IPS-20b (cell line): ENCODE results near the gene RBM26.

Experiments used
- H3K27ac ChIP-seq: one replicate; pipeline ENCODE4 v1.5.1; 2013; ENCODE audit warnings: low read length
- H3K27me3 ChIP-seq: 2 replicates; pipeline ENCODE4 v1.6.1; 2013; ENCODE audit warnings: mild to moderate bottlenecking, low read length, inconsistent platforms; ENCODE audit not compliant: insufficient read depth
- H3K36me3 ChIP-seq: 2 replicates; pipeline ENCODE4 v1.6.1; 2013; ENCODE audit warnings: low read depth, mild to moderate bottlenecking, inconsistent platforms, low read length, moderate library complexity; ENCODE audit not compliant: insufficient read depth
- H3K4me1 ChIP-seq: 2 replicates; pipeline ENCODE4 v1.6.1; 2013; ENCODE audit warnings: mild to moderate bottlenecking, control low read depth, inconsistent platforms, low read length, moderate library complexity; ENCODE audit not compliant: insufficient read depth
- H3K4me3 ChIP-seq: 2 replicates; pipeline ENCODE4 v1.5.1; 2013; ENCODE audit warnings: mild to moderate bottlenecking, low read length, inconsistent platforms
- H3K9ac ChIP-seq: 2 replicates; pipeline ENCODE4 v1.6.1; 2013; ENCODE audit warnings: low read depth, mild to moderate bottlenecking, inconsistent platforms, low read length, moderate library complexity
- H3K9me3 ChIP-seq: 2 replicates; pipeline ENCODE4 v1.6.1; 2013; ENCODE audit warnings: mild to moderate bottlenecking, low read depth, low read length, inconsistent platforms; ENCODE audit not compliant: insufficient read depth

RBM26 gene

GRCh38 chr13:79384022-79384610, 21.9 kb downstream of the RBM26 start:
- Histone ChIP-seq H3K9ac (no peak overlapping the region), H3K27ac (no peak overlapping the region), H3K4me3 (no peak overlapping the region), H3K4me1 (peaks cover 13% of the 10 kb centered on the region), H3K36me3 (peaks cover 4% of the 10 kb centered on the region; the same call in 1 of the 2 replicates), H3K27me3 (no peaks in the 10 kb centered on the region), H3K9me3 (no peaks in the 10 kb centered on the region)

- no peaks in the 10 kb centered on the region for H3K27me3 ChIP-seq
- peaks cover 16% of the 10 kb centered on the region for H3K36me3 ChIP-seq
- no peak overlapping the region for H3K27ac ChIP-seq
- H3K4me1 ChIP-seq: peaks cover 13% of the 10 kb centered on the region
- no peak overlapping the region for H3K9ac ChIP-seq
- H3K9me3 ChIP-seq: no peaks in the 10 kb centered on the region
- no peak overlapping the region for H3K4me3 ChIP-seq
These were observed 23.3 kb downstream of the RBM26 start for GRCh38 chr13:79382545-79383275.

GRCh38 chr13:79380997-79381396, 25.1 kb downstream of the RBM26 start:
- Histone ChIP-seq H3K4me3 (no peak overlapping the region), H3K27ac (no peak overlapping the region), H3K27me3 (no peaks in the 10 kb centered on the region), H3K9ac (no peak overlapping the region), H3K4me1 (peaks cover 13% of the 10 kb centered on the region), H3K36me3 (peaks cover 33% of the 10 kb centered on the region), H3K9me3 (no peaks in the 10 kb centered on the region)

GRCh38 chr13:79379274-79379673, 26.8 kb downstream of the RBM26 start:
- Histone ChIP-seq H3K4me1 (peaks cover 12% of the 10 kb centered on the region), H3K9ac (no peak overlapping the region), H3K36me3 (peaks cover 46% of the 10 kb centered on the region), H3K9me3 (no peaks in the 10 kb centered on the region), H3K27me3 (no peaks in the 10 kb centered on the region), H3K27ac (no peak overlapping the region), H3K4me3 (no peak overlapping the region)

GRCh38 chr13:79376843-79377242, 29.2 kb downstream of the RBM26 start:
- Histone ChIP-seq H3K9ac (no peak overlapping the region), H3K36me3 (peaks cover 60% of the 10 kb centered on the region), H3K4me3 (no peak overlapping the region), H3K4me1 (no peaks in the 10 kb centered on the region), H3K27me3 (no peaks in the 10 kb centered on the region), H3K27ac (no peak overlapping the region), H3K9me3 (no peaks in the 10 kb centered on the region)

- no peak overlapping the region for H3K4me3 ChIP-seq
- no peak overlapping the region for H3K9ac ChIP-seq
- peaks cover 79% of the 10 kb centered on the region for H3K36me3 ChIP-seq
- no peaks in the 10 kb centered on the region for H3K27me3 ChIP-seq
- no peak overlapping the region for H3K27ac ChIP-seq
- H3K4me1 ChIP-seq: no peaks in the 10 kb centered on the region
- no peaks in the 10 kb centered on the region for H3K9me3 ChIP-seq
These were observed 31.5 kb downstream of the RBM26 start for GRCh38 chr13:79374578-79374977.

- Histone ChIP-seq H3K36me3 (peaks cover 82% of the 10 kb centered on the region), H3K9ac (no peak overlapping the region)
These were observed 32.1 kb downstream of the RBM26 start for GRCh38 chr13:79373916-79374315.

GRCh38 chr13:79369226-79369625, 36.8 kb downstream of the RBM26 start:
- Histone ChIP-seq H3K27me3 (no peaks in the 10 kb centered on the region), H3K4me3 (no peak overlapping the region), H3K9me3 (no peaks in the 10 kb centered on the region), H3K4me1 (no peaks in the 10 kb centered on the region), H3K9ac (no peak overlapping the region), H3K36me3 (peaks cover 85% of the 10 kb centered on the region), H3K27ac (no peak overlapping the region)

More at GRCh38 chr13:79373916-79374315, 32.1 kb downstream of the RBM26 start:
- Histone ChIP-seq H3K27ac (no peak overlapping the region), H3K27me3 (no peaks in the 10 kb centered on the region), H3K4me1 (no peaks in the 10 kb centered on the region), H3K9me3 (no peaks in the 10 kb centered on the region), H3K4me3 (no peak overlapping the region)

GRCh38 chr13:79365981-79366380, 40.1 kb downstream of the RBM26 start:
- Histone ChIP-seq H3K4me3 (no peak overlapping the region), H3K9ac (no peak overlapping the region), H3K27me3 (no peaks in the 10 kb centered on the region), H3K36me3 (peaks cover 96% of the 10 kb centered on the region), H3K9me3 (no peaks in the 10 kb centered on the region), H3K27ac (no peak overlapping the region), H3K4me1 (no peaks in the 10 kb centered on the region)

- Histone ChIP-seq H3K9ac (no peak overlapping the region), H3K4me1 (no peaks in the 10 kb centered on the region), H3K9me3 (no peaks in the 10 kb centered on the region), H3K27ac (no peak overlapping the region), H3K36me3 (peaks cover 98% of the 10 kb centered on the region), H3K27me3 (no peaks in the 10 kb centered on the region), H3K4me3 (no peak overlapping the region)
These were observed 44.8 kb downstream of the RBM26 start for GRCh38 chr13:79361299-79361698.

- no peak overlapping the region for H3K27ac ChIP-seq
- H3K4me1 ChIP-seq: no peaks in the 10 kb centered on the region
- no peaks in the 10 kb centered on the region for H3K27me3 ChIP-seq
- H3K9me3 ChIP-seq: no peaks in the 10 kb centered on the region
- no peak overlapping the region for H3K9ac ChIP-seq
- H3K4me3 ChIP-seq: no peak overlapping the region
- H3K36me3 ChIP-seq: peaks cover 97% of the 10 kb centered on the region
These were observed 46.0 kb downstream of the RBM26 start for GRCh38 chr13:79360095-79360494.

GRCh38 chr13:79359064-79359463, 47.0 kb downstream of the RBM26 start:
- H3K4me3 ChIP-seq: no peak overlapping the region

More at GRCh38 chr13:79359064-79359463, 47.0 kb downstream of the RBM26 start:
- peaks cover 97% of the 10 kb centered on the region for H3K36me3 ChIP-seq
- no peaks in the 10 kb centered on the region for H3K27me3 ChIP-seq
- no peaks in the 10 kb centered on the region for H3K9me3 ChIP-seq
- H3K27ac ChIP-seq: no peak overlapping the region
- no peaks in the 10 kb centered on the region for H3K4me1 ChIP-seq
- H3K9ac ChIP-seq: no peak overlapping the region
